GM18505 (cell line): ENCODE results near the gene ZNF180.

Experiments used
- ATAC-seq: cut with Tn5 transposase; IDR thresholded peaks from one replicate; pipeline ENCODE4 v1.9.1; 2021; ENCODE audit not compliant: unreplicated experiment
- POLR2A ChIP-seq: IDR thresholded peaks from 4 replicates; pipeline ENCODE4 v1.6.1; 2011; ENCODE audit warnings: borderline replicate concordance; ENCODE audit not compliant: insufficient read depth, insufficient read length; ENCODE audit errors: extremely low read depth

ZNF180 gene

DNA sequence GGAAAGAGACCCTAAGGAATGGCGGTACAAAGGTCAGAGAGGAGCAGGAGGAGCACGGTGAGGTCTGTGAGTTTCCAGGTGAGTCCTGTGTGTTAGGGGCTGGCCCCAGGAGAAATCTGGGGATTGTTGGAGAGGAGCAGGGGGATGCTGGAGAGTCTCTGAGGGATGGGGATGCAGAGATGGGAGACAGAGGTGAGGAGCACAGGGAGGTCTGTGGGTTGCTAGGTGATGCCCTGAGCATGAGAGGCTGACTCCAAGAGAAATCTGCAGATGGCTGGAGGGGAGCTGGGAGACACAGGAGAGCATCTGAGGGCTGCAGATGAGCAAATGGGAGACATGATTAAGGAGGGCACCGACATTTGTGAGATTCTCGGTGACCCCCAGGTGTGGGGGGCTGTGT, 48.0 kb downstream of the ZNF180 start:
- no peak for ATAC-seq
- no peak for TF ChIP-seq POLR2A

DNA sequence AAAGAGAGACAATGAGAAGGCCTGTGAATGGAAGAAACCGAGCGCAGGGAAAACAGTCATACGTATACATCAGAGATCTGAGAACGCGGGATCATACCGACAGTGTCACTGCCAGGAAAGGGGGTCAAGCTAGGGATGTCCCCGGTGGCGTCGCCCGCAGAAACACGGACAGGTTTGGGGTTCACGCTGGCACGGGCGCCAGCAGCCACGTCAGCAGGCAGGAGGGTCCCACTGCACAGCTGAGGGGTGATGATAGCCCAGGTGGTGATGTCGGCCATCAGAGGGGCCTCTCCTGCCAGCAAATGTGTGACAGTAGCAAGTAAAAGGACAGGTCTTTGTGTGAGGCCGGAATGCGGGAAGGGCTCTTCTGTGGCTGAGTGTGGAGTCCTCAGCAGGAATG, 48.6 kb downstream of the ZNF180 start:
- TF ChIP-seq POLR2A, result no peak
- no peak for ATAC-seq

DNA sequence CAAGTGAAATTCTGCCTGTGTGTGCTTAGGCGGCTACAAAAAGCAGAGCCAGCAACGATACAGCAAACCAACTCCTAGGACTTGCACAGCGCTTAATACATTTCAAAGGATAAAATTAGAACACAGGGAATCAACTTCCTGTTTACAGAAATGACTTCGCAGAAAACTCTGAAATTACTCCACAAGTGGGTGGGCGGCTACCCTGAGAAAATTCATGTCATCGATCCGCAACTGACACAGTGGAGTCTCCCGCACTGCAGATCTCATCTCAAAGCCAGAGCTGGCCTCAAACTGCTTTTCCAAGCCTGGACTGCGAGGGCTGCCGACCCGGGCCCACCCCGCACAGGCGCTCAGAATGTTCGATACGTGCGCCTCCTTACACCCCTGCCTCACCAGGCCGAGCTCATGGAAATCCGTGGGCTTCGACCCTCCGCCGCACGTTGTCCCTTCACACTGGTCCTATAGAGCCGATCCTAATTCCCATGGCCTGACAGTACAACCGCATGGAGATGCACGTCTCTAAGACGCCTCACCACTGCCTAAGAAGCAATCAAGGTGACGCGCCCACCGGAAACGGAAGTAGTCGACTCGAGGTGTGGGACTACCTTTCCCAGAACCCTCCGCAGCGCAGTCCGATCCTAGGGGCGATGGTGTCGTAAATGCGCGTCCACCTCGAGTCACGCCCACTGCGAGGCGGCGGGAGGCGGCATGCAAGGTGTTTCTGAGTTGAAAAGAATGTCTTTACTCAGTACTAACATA, 52.2 kb downstream of the ZNF180 start, which contains the start of gene ZNF229:
Gene ZNF229, minus strand, starts transcription at position 557 of the 759 bp plus-strand sequence. CDS start 5,625 bp downstream, outside the sequence.
- TF ChIP-seq POLR2A, result no peak
- ATAC-seq, result peak; percentile 56

DNA sequence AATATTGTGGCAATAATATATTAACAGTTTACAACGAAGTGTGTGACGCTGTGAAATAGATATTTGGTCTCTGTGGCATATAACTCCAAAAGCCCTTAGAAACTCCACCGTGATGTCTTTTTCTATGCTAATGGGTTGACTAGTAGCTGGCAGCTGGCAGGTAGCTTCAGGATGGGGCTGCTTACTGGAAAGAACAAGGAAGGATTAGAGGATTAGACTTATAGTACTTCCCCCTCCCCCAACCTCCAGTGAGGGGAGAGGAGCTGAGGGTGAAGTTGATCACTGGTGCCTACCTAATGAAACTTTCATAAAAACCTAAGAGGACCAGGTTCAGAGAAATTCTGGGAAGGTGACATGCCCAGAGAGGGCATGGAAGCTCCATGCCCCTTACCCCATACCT, 61.9 kb downstream of the ZNF180 start:
- TF ChIP-seq POLR2A, result no peak
- ATAC-seq, result no peak

DNA sequence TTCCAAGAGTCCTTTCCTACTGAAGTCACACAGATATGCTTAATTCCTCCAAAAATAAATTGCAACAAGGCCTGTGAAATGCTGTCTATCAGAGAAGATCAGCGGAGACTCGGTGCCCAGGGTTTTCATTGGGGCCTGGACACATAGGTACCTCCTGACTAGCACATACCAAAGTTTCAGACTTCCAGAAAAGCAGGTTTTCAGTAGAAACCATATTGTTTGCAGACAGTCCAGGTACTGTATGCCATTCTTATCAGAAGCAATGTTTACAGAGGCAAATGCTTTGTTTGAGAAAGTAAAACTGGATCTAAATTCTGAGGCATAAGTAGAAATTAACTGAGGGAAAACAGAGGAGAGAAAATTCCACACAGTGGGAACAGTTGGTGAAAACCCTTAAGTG, 64.9 kb downstream of the ZNF180 start:
- no peak for TF ChIP-seq POLR2A
- no peak for ATAC-seq

DNA sequence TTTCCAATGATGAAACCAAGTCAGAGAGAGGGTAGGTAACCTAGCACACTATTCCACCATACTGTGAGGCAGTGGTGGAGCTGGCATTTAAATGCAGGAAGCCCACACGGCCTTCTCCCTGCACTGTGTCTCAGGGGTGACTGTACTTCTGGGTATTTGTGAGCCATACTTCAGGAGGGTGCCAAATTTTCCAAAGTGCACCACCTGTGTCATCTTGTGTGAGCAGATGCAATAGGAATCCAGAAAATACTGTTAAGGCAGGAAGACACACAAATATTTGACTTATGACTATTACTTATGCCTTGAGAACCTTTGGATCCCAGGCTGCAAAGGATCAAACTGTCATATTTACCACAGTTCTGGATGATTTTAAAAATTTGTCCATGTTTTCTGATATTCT, 69.4 kb downstream of the ZNF180 start:
- ATAC-seq, result no peak
- no peak for TF ChIP-seq POLR2A
